NB4 (cell line): ENCODE results near the gene RNF111.
"Not testable (repeated sequence)": the region's sequence is repeated elsewhere in the genome, so short reads cannot be mapped to it uniquely, and the experiment has no call there.

Experiments used
- DNase-seq: peaks from one replicate; pipeline ENCODE4 v3.0.0; 2010; ENCODE audit warnings: low read depth
- H3K4me3 ChIP-seq: one replicate; pipeline ENCODE4 v1.5.1; 2011; ENCODE audit warnings: mild to moderate bottlenecking, low read depth, low read length, moderate library complexity
- MAX ChIP-seq: IDR thresholded peaks from 2 replicates; pipeline ENCODE4 v1.6.1; 2011; ENCODE audit warnings: low read depth, low read length
- MYC ChIP-seq: IDR thresholded peaks from 2 replicates; pipeline ENCODE4 v1.6.1; 2011; ENCODE audit warnings: low read depth, low read length
- POLR2A ChIP-seq: IDR thresholded peaks from 2 replicates; pipeline ENCODE4 v1.6.1; 2011; ENCODE audit warnings: mild to moderate bottlenecking; ENCODE audit not compliant: insufficient read length; ENCODE audit errors: extremely low read depth
- TF ChIP-seq, protein P1 (sequence below): IDR thresholded peaks from one replicate; pipeline ENCODE4 v1.5.1; 2012; ENCODE audit warnings: low read depth, low read length

Gene RNF111

GRCh38 chr15:59137566-59137965, 150.1 kb downstream of the RNF111 start:
- H3K4me3 ChIP-seq = no peak overlapping the region
- TF ChIP-seq MAX (no peak), MYC (no peak), POLR2A (no peak)
- TF ChIP-seq, protein P1, sequence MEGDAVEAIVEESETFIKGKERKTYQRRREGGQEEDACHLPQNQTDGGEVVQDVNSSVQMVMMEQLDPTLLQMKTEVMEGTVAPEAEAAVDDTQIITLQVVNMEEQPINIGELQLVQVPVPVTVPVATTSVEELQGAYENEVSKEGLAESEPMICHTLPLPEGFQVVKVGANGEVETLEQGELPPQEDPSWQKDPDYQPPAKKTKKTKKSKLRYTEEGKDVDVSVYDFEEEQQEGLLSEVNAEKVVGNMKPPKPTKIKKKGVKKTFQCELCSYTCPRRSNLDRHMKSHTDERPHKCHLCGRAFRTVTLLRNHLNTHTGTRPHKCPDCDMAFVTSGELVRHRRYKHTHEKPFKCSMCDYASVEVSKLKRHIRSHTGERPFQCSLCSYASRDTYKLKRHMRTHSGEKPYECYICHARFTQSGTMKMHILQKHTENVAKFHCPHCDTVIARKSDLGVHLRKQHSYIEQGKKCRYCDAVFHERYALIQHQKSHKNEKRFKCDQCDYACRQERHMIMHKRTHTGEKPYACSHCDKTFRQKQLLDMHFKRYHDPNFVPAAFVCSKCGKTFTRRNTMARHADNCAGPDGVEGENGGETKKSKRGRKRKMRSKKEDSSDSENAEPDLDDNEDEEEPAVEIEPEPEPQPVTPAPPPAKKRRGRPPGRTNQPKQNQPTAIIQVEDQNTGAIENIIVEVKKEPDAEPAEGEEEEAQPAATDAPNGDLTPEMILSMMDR = no peak
- no peak for DNase-seq

- DNase-seq = peak; percentile 72
- TF ChIP-seq, protein P1 = peak; percentile 84
- no peak for TF ChIP-seq POLR2A
- peak; percentile 16; the same call in 1 of the 2 replicates for TF ChIP-seq MYC
Measured at GRCh38 chr15:59138243-59138642, 150.8 kb downstream of the RNF111 start.

GRCh38 chr15:59140422-59141226, 153.2 kb downstream of the RNF111 start:
- H3K4me3 ChIP-seq = no peak overlapping the region
- no peak for DNase-seq
- TF ChIP-seq MYC = no peak
- TF ChIP-seq, protein P1 = no peak
- TF ChIP-seq MAX = no peak
- no peak for TF ChIP-seq POLR2A

More at GRCh38 chr15:59138243-59138642, 150.8 kb downstream of the RNF111 start:
- H3K4me3 ChIP-seq = no peak overlapping the region

GRCh38 chr15:59143281-59143680, 155.8 kb downstream of the RNF111 start:
- DNase-seq = no peak
- H3K4me3 ChIP-seq = no peak overlapping the region
- no peak for TF ChIP-seq MYC
- TF ChIP-seq, protein P1 = no peak
- TF ChIP-seq MAX = no peak
- no peak for TF ChIP-seq POLR2A

- DNase-seq, H3K4me3 ChIP-seq: not testable (repeated sequence)
Measured at GRCh38 chr15:59144594-59144993, 157.1 kb downstream of the RNF111 start.
